Mesenchymal stem cell (in vitro differentiated cells and primary cell): ENCODE data around the gene SNX33.

Experiments used
- DNase-seq: peaks from one replicate; pipeline ENCODE4 v3.0.0-alpha.2; 2013
- H2AFZ ChIP-seq: one replicate; pipeline ENCODE4 v1.6.1; 2013; ENCODE audit warnings: low read depth, mild to moderate bottlenecking, control low read depth, inconsistent platforms, low read length, moderate library complexity
- H2AK5ac ChIP-seq: 2 replicates; pipeline ENCODE4 v1.6.1; 2013; ENCODE audit warnings: low read length, moderate library complexity, mild to moderate bottlenecking, inconsistent platforms; ENCODE audit not compliant: severe bottlenecking
- H2BK120ac ChIP-seq: one replicate; pipeline ENCODE4 v1.6.1; 2013; ENCODE audit warnings: low read depth, mild to moderate bottlenecking, inconsistent platforms, low read length, moderate library complexity
- H2BK12ac ChIP-seq, 2 experiments: one replicate each; pipeline ENCODE4 v1.6.1; 2013; ENCODE audit warnings: inconsistent platforms in 2 of 2, low read length in 2 of 2, mild to moderate bottlenecking in 2 of 2, moderate library complexity in 2 of 2, control low read depth in 1 of 2
- H2BK15ac ChIP-seq: one replicate; pipeline ENCODE4 v1.6.1; 2013; ENCODE audit warnings: mild to moderate bottlenecking, low read depth, inconsistent platforms; ENCODE audit not compliant: poor library complexity, severe bottlenecking
- H2BK5ac ChIP-seq: 2 replicates; pipeline ENCODE4 v1.6.1; 2013; ENCODE audit warnings: low read depth, mild to moderate bottlenecking, low read length, control low read depth, inconsistent platforms; ENCODE audit not compliant: poor library complexity, severe bottlenecking
- H3K14ac ChIP-seq, 2 experiments: one replicate each; pipeline ENCODE4 v1.6.1; 2013; ENCODE audit warnings: inconsistent platforms in 2 of 2, low read length in 2 of 2, control low read depth in 1 of 2, mild to moderate bottlenecking in 1 of 2, moderate library complexity in 1 of 2
- H3K18ac ChIP-seq, 2 experiments: one replicate each; pipeline ENCODE4 v1.6.1; 2013; ENCODE audit warnings: inconsistent platforms in 2 of 2, low read length in 2 of 2, control low read depth in 1 of 2, low read depth in 1 of 2, mild to moderate bottlenecking in 1 of 2
- H3K23ac ChIP-seq, 2 experiments: one replicate each; pipeline ENCODE4 v1.6.1; 2013; ENCODE audit warnings: inconsistent platforms in 2 of 2, low read length in 2 of 2, mild to moderate bottlenecking in 2 of 2, moderate library complexity in 2 of 2, control low read depth in 1 of 2
- H3K27ac ChIP-seq: 2 replicates; pipeline ENCODE4 v1.5.1; 2013; ENCODE audit warnings: mild to moderate bottlenecking, moderate library complexity, low read length, control low read depth, inconsistent platforms; ENCODE audit not compliant: poor library complexity, severe bottlenecking
- H3K27me3 ChIP-seq, 2 experiments: 2 replicates each; pipeline versions ENCODE4 v1.6.1 to v1.7.0; 2013; ENCODE audit warnings: low read length in 2 of 2, mild to moderate bottlenecking in 2 of 2, moderate library complexity in 2 of 2, control low read depth in 1 of 2, inconsistent platforms in 1 of 2; ENCODE audit not compliant: control insufficient read depth in 1 of 2, insufficient read depth in 1 of 2
- H3K36me3 ChIP-seq, 2 experiments: 2 replicates each; pipeline versions ENCODE4 v1.6.1 to v1.7.0; 2013; ENCODE audit warnings: low read length in 2 of 2, control low read depth in 1 of 2, inconsistent platforms in 1 of 2, low read depth in 1 of 2, mild to moderate bottlenecking in 1 of 2; ENCODE audit not compliant: insufficient read depth in 2 of 2, control insufficient read depth in 1 of 2
- H3K4ac ChIP-seq, 2 experiments: one replicate each; pipeline ENCODE4 v1.6.1; 2013; ENCODE audit warnings: inconsistent platforms in 2 of 2, low read length in 2 of 2, mild to moderate bottlenecking in 2 of 2, moderate library complexity in 2 of 2, control low read depth in 1 of 2, low read depth in 1 of 2
- H3K4me1 ChIP-seq: 2 replicates; pipeline ENCODE4 v1.6.1; 2013; ENCODE audit warnings: low read depth, low read length, control low read depth; ENCODE audit not compliant: control insufficient read depth, insufficient read depth
- H3K4me2 ChIP-seq: 2 replicates; pipeline ENCODE4 v1.6.1; 2013; ENCODE audit warnings: low read length, mild to moderate bottlenecking, inconsistent platforms; ENCODE audit not compliant: poor library complexity, severe bottlenecking
- H3K4me3 ChIP-seq, 2 experiments: 2 replicates each; pipeline versions ENCODE4 v1.5.1 to v1.7.0; 2013; ENCODE audit warnings: low read length in 2 of 2, mild to moderate bottlenecking in 2 of 2, control low read depth in 1 of 2, low read depth in 1 of 2; ENCODE audit not compliant: insufficient read depth in 1 of 2
- H3K79me1 ChIP-seq: replicated peaks from 2 replicates; pipeline ENCODE4 v1.6.1; 2013; ENCODE audit warnings: mild to moderate bottlenecking, control low read depth, low read length, inconsistent platforms; ENCODE audit not compliant: poor library complexity, severe bottlenecking
- H3K9ac ChIP-seq: 2 replicates; pipeline ENCODE4 v1.7.0; 2013; ENCODE audit warnings: mild to moderate bottlenecking, low read length, moderate library complexity
- H3K9me3 ChIP-seq: 2 replicates; pipeline ENCODE4 v1.7.0; 2013; ENCODE audit warnings: mild to moderate bottlenecking, low read length; ENCODE audit not compliant: control insufficient read depth
- H4K8ac ChIP-seq: one replicate; pipeline ENCODE4 v1.6.1; 2013; ENCODE audit warnings: inconsistent platforms, mild to moderate bottlenecking, low read length, moderate library complexity
- H4K91ac ChIP-seq: one replicate; pipeline ENCODE4 v1.6.1; 2013; ENCODE audit warnings: mild to moderate bottlenecking, low read length, inconsistent platforms
- WGBS: methylation state at CpG from one replicate; pipeline ENCODE4 v1.1.7; 2013; ENCODE audit warnings: mixed read lengths; 5-methylcytosine and 5-hydroxymethylcytosine counted together

Gene SNX33

DNA sequence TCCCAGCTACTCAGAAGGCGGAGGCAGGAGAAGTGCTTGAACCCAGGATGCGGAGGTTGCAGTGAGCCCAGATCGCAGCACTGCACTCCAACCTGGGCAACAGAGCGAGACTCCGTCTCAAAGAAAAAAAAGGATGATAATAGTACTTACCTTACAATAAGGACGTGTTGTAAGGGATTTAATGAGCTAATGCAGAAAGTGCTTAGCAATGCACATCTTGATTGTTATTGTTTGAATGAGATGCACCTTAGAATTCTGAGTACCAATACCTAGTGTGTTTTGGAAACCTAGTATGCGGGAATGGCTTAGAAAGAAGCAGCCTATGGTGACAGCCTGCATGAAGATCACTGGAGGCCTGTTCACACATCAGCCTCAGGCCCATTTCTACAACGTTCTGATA lies 41.7 kb upstream of the SNX33 start:
- no peak overlapping the region for H3K4ac ChIP-seq
- no peak for DNase-seq
- H4K8ac ChIP-seq: no peak overlapping the region
- H2BK15ac ChIP-seq: no peak overlapping the region
- H3K4me2 ChIP-seq: no peak overlapping the region
- no peak overlapping the region for H2BK5ac ChIP-seq
- no peak overlapping the region for H2BK12ac ChIP-seq
- H3K14ac ChIP-seq: no peak overlapping the region
- H2AFZ ChIP-seq: no peak overlapping the region
- H3K79me1 ChIP-seq: no peaks in the 10 kb centered on the region
- H2BK120ac ChIP-seq: no peak overlapping the region
- H3K9me3 ChIP-seq: no peaks in the 10 kb centered on the region
- H3K23ac ChIP-seq: no peak overlapping the region
- H3K27me3 ChIP-seq: no peaks in the 10 kb centered on the region
- no peak overlapping the region for H3K18ac ChIP-seq
- no peak overlapping the region for H3K27ac ChIP-seq
- H4K91ac ChIP-seq: no peak overlapping the region
- no peak overlapping the region for H2AK5ac ChIP-seq
- H3K4me1 ChIP-seq: peaks cover 4% of the 10 kb centered on the region
- no peak overlapping the region for H3K4me3 ChIP-seq
- no peak overlapping the region for H3K9ac ChIP-seq
- H3K36me3 ChIP-seq: peaks cover 38 to 81% of the 10 kb centered on the region in 2 experiments
- 94% methylated on average over 7 of the region's 8 CpGs for WGBS

DNA sequence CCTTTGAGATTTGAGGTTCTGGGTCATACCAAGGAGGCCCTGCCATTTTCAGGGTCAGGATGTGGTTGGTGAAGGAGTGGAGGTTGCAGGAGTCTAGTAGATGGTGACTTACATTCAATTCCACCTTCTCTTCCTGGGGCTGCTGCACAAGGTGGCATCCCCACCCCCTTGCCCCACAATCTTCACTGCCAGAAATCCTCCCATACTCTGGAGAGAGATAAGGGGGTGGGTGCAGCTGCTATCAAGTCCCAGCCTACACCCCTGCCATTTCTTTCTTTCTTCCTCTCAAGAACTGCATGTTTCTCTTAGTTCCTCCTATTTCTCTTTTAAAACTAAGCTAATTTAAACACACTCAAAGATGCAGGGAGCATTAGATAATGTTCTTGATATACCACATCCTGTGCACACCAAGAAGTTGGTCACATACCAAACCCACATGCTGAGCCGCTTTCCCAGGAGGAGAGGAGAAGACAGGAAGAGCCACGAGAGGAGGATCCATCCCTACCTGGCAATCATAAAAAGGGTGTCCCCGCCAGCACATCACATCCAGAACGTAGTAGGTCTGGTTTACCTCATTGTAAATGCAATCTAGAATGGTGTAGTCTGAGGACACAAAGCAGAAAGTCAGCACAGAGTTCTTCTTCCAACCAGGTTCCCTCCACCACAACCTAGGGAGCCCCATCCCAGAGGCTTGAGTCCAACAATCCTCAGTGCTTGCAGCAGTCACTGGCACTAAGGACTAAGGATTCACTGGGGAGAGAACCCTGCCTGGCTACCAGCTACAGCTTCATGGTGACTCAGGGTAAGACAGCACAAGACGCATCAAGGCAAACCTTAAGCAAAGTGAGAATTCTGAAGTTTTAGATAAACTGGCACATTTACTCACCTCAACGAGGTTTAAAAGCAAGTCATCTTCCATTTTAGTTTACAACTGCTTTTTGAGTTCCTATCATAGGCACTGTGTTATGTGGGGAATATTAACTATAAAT lies 40.7 kb upstream of the SNX33 start:
- Histone ChIP-seq H3K4me2 (no peak overlapping the region), H3K79me1 (peaks cover 2% of the 10 kb centered on the region)

DNA sequence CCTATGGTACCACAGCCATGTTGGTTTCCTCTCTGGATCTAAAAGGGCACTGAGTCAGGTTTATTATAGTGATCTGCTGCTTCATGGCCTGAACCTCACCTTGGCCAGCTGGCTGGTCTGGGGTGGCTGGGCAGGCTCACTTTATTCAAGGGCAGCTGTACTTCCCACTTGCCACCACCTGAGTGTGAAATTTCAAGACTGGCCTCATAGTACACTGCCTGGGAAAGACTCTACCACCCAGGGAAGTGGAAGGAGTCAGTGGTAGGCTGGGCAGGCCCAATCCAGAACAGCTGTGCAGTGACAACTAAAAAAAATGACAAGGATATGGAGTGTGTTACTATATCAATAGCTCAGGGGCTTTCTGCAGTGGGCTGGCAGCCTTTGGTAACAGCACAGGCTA lies 30.9 kb upstream of the SNX33 start:
- Histone ChIP-seq H2AK5ac (no peak overlapping the region), H3K4me2 (no peak overlapping the region), H3K27ac (no peak overlapping the region), H3K23ac (no peak overlapping the region), H3K4ac (no peak overlapping the region), H3K79me1 (peaks cover 16% of the 10 kb centered on the region), H3K4me1 (peaks cover 4% of the 10 kb centered on the region), H3K4me3 (no peak overlapping the region), H2AFZ (no peak overlapping the region), H3K36me3 (peaks cover 32 to 74% of the 10 kb centered on the region in 2 experiments), H3K14ac (no peak overlapping the region), H3K27me3 (no peaks in the 10 kb centered on the region), H2BK5ac (no peak overlapping the region), H3K9me3 (no peaks in the 10 kb centered on the region), H4K8ac (no peak overlapping the region), H2BK120ac (no peak overlapping the region), H4K91ac (no peak overlapping the region), H3K18ac (no peak overlapping the region), H2BK15ac (no peak overlapping the region), H2BK12ac (no peak overlapping the region), H3K9ac (no peak overlapping the region)
- DNase-seq: no peak

More for the DNA sequence above, 40.7 kb upstream of the SNX33 start:
- Histone ChIP-seq H3K36me3 (peaks cover 41 to 78% of the 10 kb centered on the region in 2 experiments), H3K9ac (no peak overlapping the region), H3K4me3 (no peak overlapping the region), H3K4me1 (peaks cover 4% of the 10 kb centered on the region), H4K8ac (no peak overlapping the region), H3K9me3 (no peaks in the 10 kb centered on the region), H3K23ac (no peak overlapping the region), H2AK5ac (no peak overlapping the region), H2BK5ac (no peak overlapping the region), H3K18ac (no peak overlapping the region), H3K27me3 (no peaks in the 10 kb centered on the region), H4K91ac (no peak overlapping the region), H3K4ac (no peak overlapping the region), H2BK12ac (no peak overlapping the region), H3K27ac (peak overlapping the region; percentile 25), H2BK120ac (no peak overlapping the region), H3K14ac (no peak overlapping the region), H2BK15ac (no peak overlapping the region), H2AFZ (no peak overlapping the region)
- no peak for DNase-seq
- 94% methylated on average over 5 of the region's 6 CpGs for WGBS

DNA sequence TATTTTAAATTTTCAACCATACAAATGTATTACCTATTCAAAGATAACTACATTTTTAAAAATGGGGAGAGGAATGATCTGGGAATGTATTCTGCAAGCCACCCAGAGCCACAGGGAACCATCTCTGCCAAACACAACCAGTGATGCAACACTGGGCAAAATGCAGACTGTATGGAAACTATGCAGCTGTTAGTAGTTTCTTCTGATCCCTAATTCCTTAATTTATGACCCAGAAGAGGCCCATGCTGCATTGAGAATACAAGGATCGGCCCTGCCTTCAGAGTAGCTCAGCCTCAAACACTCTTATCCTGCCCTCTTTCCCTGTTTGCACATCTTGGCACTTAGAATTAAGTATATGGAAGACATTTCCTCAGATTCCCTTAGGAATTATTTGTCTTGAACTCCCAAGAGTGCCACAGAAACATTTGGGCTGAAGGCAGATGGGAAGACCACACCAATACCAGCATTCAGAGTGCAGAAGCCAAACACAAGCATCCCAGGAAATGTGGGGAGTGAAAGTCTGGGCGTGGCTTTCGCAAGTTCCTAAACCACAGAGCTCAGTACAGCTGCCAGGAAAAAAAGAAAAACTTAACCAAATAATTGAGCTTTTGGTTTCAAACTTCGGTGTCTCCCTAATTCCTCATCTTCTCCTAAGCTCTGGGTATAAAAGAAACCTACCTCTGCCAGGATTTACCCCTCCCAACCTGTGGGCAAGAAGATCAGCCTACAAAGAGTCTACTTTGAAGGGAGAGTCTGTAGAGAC lies 27.5 kb upstream of the SNX33 start:
- 65% methylated on average over 4 of the region's 4 CpGs for WGBS
- Histone ChIP-seq H3K9ac (peak overlapping the region; percentile 94), H3K4me2 (peak overlapping the region; percentile 41), H2BK12ac (no peak overlapping the region), H3K9me3 (no peaks in the 10 kb centered on the region), H3K4me1 (peaks cover 4% of the 10 kb centered on the region), H4K8ac (no peak overlapping the region), H2AFZ (no peak overlapping the region), H3K27me3 (no peaks in the 10 kb centered on the region), H2BK5ac (peak overlapping the region; percentile 66), H3K23ac (no peak overlapping the region), H2BK15ac (peak overlapping the region; percentile 30), H3K79me1 (peaks cover 16% of the 10 kb centered on the region), H3K27ac (peak overlapping the region; percentile 95), H3K4me3 (peak overlapping the region in 1 of 2 experiments; percentile 75), H3K36me3 (peaks cover 19 to 49% of the 10 kb centered on the region in 2 experiments), H4K91ac (no peak overlapping the region), H2AK5ac (peak overlapping the region; percentile 4), H3K18ac (peak overlapping the region; percentile 19 to 63), H2BK120ac (no peak overlapping the region), H3K4ac (no peak overlapping the region), H3K14ac (no peak overlapping the region)
- peak; percentile 67 for DNase-seq
